AG04450 (cell line): ENCODE measurements around the gene LUZP4. TPM values are rescaled to one million over a fixed set of nuclear protein-coding genes. Genes with fewer than 3 reads are reported as not detected.
"Not testable (repeated sequence)": the region's sequence is repeated elsewhere in the genome, so short reads cannot be mapped to it uniquely, and the experiment has no call there.

ENCODE experiments used
- CTCF ChIA-PET: fragments of 300-600, 350-600 bp; formaldehyde crosslinking; extraction: SDS; loops from one replicate; lab custom pipeline; 2022; ENCODE audit warnings: antibody characterized with exemption, inconsistent platforms; lab: Charles Lee
- POLR2A ChIA-PET: fragments of 350-600 bp; formaldehyde crosslinking; extraction: SDS; loops from one replicate; lab custom pipeline; 2021; ENCODE audit warnings: antibody characterized with exemption, inconsistent platforms; lab: Yijun Ruan, JAX
- DNase-seq: peaks from one replicate; pipeline ENCODE4 v3.0.0-alpha.2; 2011; ENCODE audit warnings: low read depth, low spot score
- H3K27ac ChIP-seq: one replicate; pipeline ENCODE4 v1.5.1; 2012; ENCODE audit warnings: low read depth, low read length, control low read depth
- H3K27me3 ChIP-seq: one replicate; pipeline ENCODE4 v1.6.0; 2012; ENCODE audit warnings: low read length; ENCODE audit not compliant: control insufficient read depth, insufficient read depth
- H3K4me3 ChIP-seq: 2 replicates; pipeline ENCODE4 v1.5.1; 2011; ENCODE audit warnings: mild to moderate bottlenecking, low read depth, low read length, control low read depth
- H3K9me3 ChIP-seq: 2 replicates; pipeline ENCODE4 v1.5.1; 2012; ENCODE audit warnings: low read length; ENCODE audit not compliant: control insufficient read depth, insufficient read depth
- CTCF ChIP-seq: IDR thresholded peaks from 2 replicates; pipeline ENCODE4 v1.5.1; 2011; ENCODE audit warnings: low read depth, low read length, control low read depth, inconsistent platforms
- polyA plus RNA-seq: library from polyadenylated mRNA; depleted of rRNA; stranded (reverse); fragments of >200 nt; gene quantifications from 2 replicates; pipeline ENCODE4 v1.2.3, GENCODE V29; 2011

LUZP4 gene
- polyA plus RNA-seq, 1 experiment, result not detected

- H3K27me3 ChIP-seq, result no peaks in the 10 kb centered on the region
- TF ChIP-seq CTCF, result no peak
- H3K4me3 ChIP-seq, result no peak overlapping the region
- no peaks in the 10 kb centered on the region for H3K9me3 ChIP-seq
- ChIA-PET CTCF (interaction anchor here (1.0 to 2.0 kb wide), 2 partner anchors 16 to 301 kb away, joined by 3 to 6 read pairs; no protein-coding TSS in a partner anchor), POLR2A (no interaction called here)
- no peak for DNase-seq
- no peak overlapping the region for H3K27ac ChIP-seq
Measured at GRCh38 chrX:115341421-115341820, 51.9 kb downstream of the LUZP4 start.

GRCh38 chrX:115344885-115345614, 55.5 kb downstream of the LUZP4 start:
- H3K4me3 ChIP-seq, result no peak overlapping the region
- ChIA-PET POLR2A (interaction anchor here (0.5 to 1.0 kb wide), 5 partner anchors 20 to 288 kb away, joined by 3 to 6 read pairs (median 3); partner anchors contain the start of gene PLS3), CTCF (interaction anchor here (0.6 kb wide), 2 partner anchors 9 to 270 kb away, joined by 3 read pairs; no protein-coding TSS in a partner anchor)
- peak; percentile 90 for DNase-seq
- peak; percentile 24; the same call in 1 of the 2 replicates for TF ChIP-seq CTCF
- H3K9me3 ChIP-seq, result no peaks in the 10 kb centered on the region
- no peaks in the 10 kb centered on the region for H3K27me3 ChIP-seq
- peak overlapping the region; percentile 78 for H3K27ac ChIP-seq

GRCh38 chrX:115345615-115346014, 56.1 kb downstream of the LUZP4 start:
- POLR2A ChIA-PET, result interaction anchor here (0.5 to 1.0 kb wide), 5 partner anchors 19 to 287 kb away, joined by 3 to 6 read pairs (median 3); partner anchors contain the start of gene PLS3
- CTCF ChIA-PET, result no interaction called here
- no peak for TF ChIP-seq CTCF

GRCh38 chrX:115346738-115347137, 57.2 kb downstream of the LUZP4 start:
- H3K4me3 ChIP-seq, H3K27me3 ChIP-seq, CTCF ChIA-PET, DNase-seq, POLR2A ChIA-PET, H3K9me3 ChIP-seq, H3K27ac ChIP-seq: not testable (repeated sequence)

More at GRCh38 chrX:115345615-115346014, 56.1 kb downstream of the LUZP4 start:
- H3K27ac ChIP-seq, result peak overlapping the region; percentile 65
- H3K4me3 ChIP-seq, result no peak overlapping the region
- no peak for DNase-seq
- no peaks in the 10 kb centered on the region for H3K9me3 ChIP-seq
- H3K27me3 ChIP-seq, result no peaks in the 10 kb centered on the region

- ChIA-PET CTCF (no interaction called here), POLR2A (no interaction called here)
- DNase-seq, result no peak
- no peak for TF ChIP-seq CTCF
- H3K4me3 ChIP-seq, result no peak overlapping the region
- H3K27ac ChIP-seq, result no peak overlapping the region
- no peaks in the 10 kb centered on the region for H3K9me3 ChIP-seq
- H3K27me3 ChIP-seq, result no peaks in the 10 kb centered on the region
Measured at GRCh38 chrX:115348446-115349225, 59.1 kb downstream of the LUZP4 start.
